Vagina (tissue), 2 donors: ENCODE data around the gene PRSS58.

Experiments used
- CTCF ChIP-seq, 3 experiments: fragments of 450-650 bp in 2 of 3; fragments of 200-600 bp in 1 of 3; sonication (generic) in 1 of 3; IDR thresholded peaks; one replicate each; pipeline ENCODE4 v1.5.1; 2017 to 2019; ENCODE audit warnings: antibody characterized with exemption in 3 of 3, mild to moderate bottlenecking in 2 of 3, moderate library complexity in 2 of 3
- POLR2A ChIP-seq, 2 donors: fragments of 450-650 bp; IDR thresholded peaks; one replicate each; pipeline ENCODE4 v1.6.1; 2017; ENCODE audit warnings: antibody characterized with exemption in 2 of 2, mild to moderate bottlenecking in 2 of 2, moderate library complexity in 2 of 2

- no peak for TF ChIP-seq CTCF (IDR thresholded peaks at IDR 0.05)
- TF ChIP-seq POLR2A (IDR thresholded peaks at IDR 0.05), result no peak
Observed at GRCh38 chr7:142257958-142258357, at the start of gene PRSS58.
